Ovary (tissue), 9 donors: Measurements from ENCODE around the gene CD7. TPM values are rescaled to one million over a fixed set of nuclear protein-coding genes. Genes with fewer than 3 reads are reported as not detected.

Experiments used
- DNase-seq, 5 donors: peaks; one replicate each; pipeline ENCODE4 v3.0.0-alpha.2; 2019 to 2020
- H3K27ac ChIP-seq, 2 donors: fragments of 200-600 bp; one replicate each; pipeline versions ENCODE4 v1.5.1 to v1.8.0; 2019 to 2022
- H3K27me3 ChIP-seq: fragments of 200-600 bp; one replicate; pipeline ENCODE4 v1.8.0; 2022
- H3K36me3 ChIP-seq: fragments of 200-600 bp; sonication (generic); one replicate; pipeline ENCODE4 v1.5.1; 2019
- H3K4me1 ChIP-seq: one replicate; pipeline ENCODE4 v1.8.1; 2013; ENCODE audit warnings: mild to moderate bottlenecking, moderate library complexity; ENCODE audit not compliant: insufficient read depth
- H3K4me3 ChIP-seq: fragments of 200-600 bp; sonication (generic); one replicate; pipeline ENCODE4 v1.5.1; 2017
- H3K9me3 ChIP-seq, 2 donors: fragments of 200-600 bp in 1 of 2; sonication (generic) in 1 of 2; one replicate each; pipeline versions ENCODE4 v1.5.1 to v1.8.1; 2013 to 2019; ENCODE audit warnings: mild to moderate bottlenecking in 1 of 2, moderate library complexity in 1 of 2
- CTCF ChIP-seq, 3 donors: fragments of 450-650 bp in 2 of 3; fragments of 200-600 bp in 1 of 3; IDR thresholded peaks; one replicate each; pipeline versions ENCODE4 v1.5.1 to v1.8.0; 2016 to 2022; ENCODE audit warnings: antibody characterized with exemption in 3 of 3, mild to moderate bottlenecking in 1 of 3
- EP300 ChIP-seq: sonication (generic); formaldehyde crosslinking; IDR thresholded peaks from one replicate; pipeline ENCODE4 v1.6.1; 2017; ENCODE audit warnings: antibody characterized with exemption
- POLR2A ChIP-seq: fragments of 450-650 bp; IDR thresholded peaks from one replicate; pipeline ENCODE4 v1.6.1; 2017; ENCODE audit warnings: antibody characterized with exemption, mild to moderate bottlenecking, moderate library complexity
- WGBS, 3 donors: extraction: QIAGEN DNeasy Blood & Tissue Kit in 1 of 3; methylation state at CpG; one replicate each; pipeline versions ENCODE4 v1.1.5 to v1.1.7; 2013 to 2017; 5-methylcytosine and 5-hydroxymethylcytosine counted together
- intact Hi-C, 4 donors: fragments of 100-400 bp; cut with DNase I; formaldehyde crosslinking; loops; one replicate each; pipeline versions ENCODE4 v1.11.0 to v1.15.1; 2022 to 2023
- polyA plus RNA-seq, 2 donors: library from polyadenylated mRNA; stranded (reverse); fragments of 200-250 nt in 1 of 2; fragments of 350-450 nt in 1 of 2; fragmentation: Illumina TruSeq in 1 of 2; extraction: RNeasy Lipid Tissue Mini Kit (QIAGEN cat#74804) in 1 of 2; gene quantifications; one replicate each; pipeline ENCODE4 v1.2.3, GENCODE V29; 2013 to 2014
- total RNA-seq, 7 donors: library from RNA; depleted of rRNA in 2 of 7; stranded (reverse); fragments of >200 nt in 2 of 7; fragmentation: NEBNext Ultra II Directional in 3 of 7; extraction: Animal tissue kit (Norgen Biotek cat#: 25700) in 3 of 7; gene quantifications; one replicate each; pipeline versions ENCODE4 v1.1.0 to v1.2.4, GENCODE V29; 2016 to 2023
- donor health status: DM: no; HTN: no; CAD: no; lungs with moderate emphysema.
- donor health status: DM: no; HTN: no; CAD: no.
- donor health status: Bipolar disorder and iron deficiency.
- donor health status: DM: yes; HTN: yes; CAD: no.
- donor health status: DM: no; HTN: no; CAD: no.
- donor health status: DM: yes; HTN: yes; CAD: no.

CD7 gene
- total and polyA plus RNA-seq, 9 donors = 0.48 to 1.3 (median 1.1) TPM; not detected in 3

- 72 to 73% (median 73%) methylated on average over 22 of the region's 22 CpGs for WGBS, 3 donors
- TF ChIP-seq CTCF (IDR thresholded peaks at IDR 0.05) = no peak
- TF ChIP-seq EP300 = no peak
- TF ChIP-seq POLR2A = no peak
- Histone ChIP-seq H3K4me1 (no peaks in the 10 kb centered on the region), H3K9me3 (no peaks in the 10 kb centered on the region), H3K27me3 (no peaks in the 10 kb centered on the region), H3K27ac (no peak overlapping the region), H3K36me3 (no peaks in the 10 kb centered on the region), H3K4me3 (no peak overlapping the region)
- DNase-seq = no peak
- intact Hi-C loops = no loop called here
Observed at GRCh38 chr17:82281502-82282238, 35.7 kb downstream of the CD7 start.

GRCh38 chr17:82281076-82281475 is 36.3 kb downstream of the CD7 start:
- intact Hi-C loops = no loop called here
- no peak for TF ChIP-seq POLR2A
- TF ChIP-seq CTCF (IDR thresholded peaks at IDR 0.05) = no peak
- no peak for TF ChIP-seq EP300
- H3K27me3 ChIP-seq = no peaks in the 10 kb centered on the region
- no peaks in the 10 kb centered on the region for H3K4me1 ChIP-seq
- no peak overlapping the region for H3K4me3 ChIP-seq
- H3K9me3 ChIP-seq = no peaks in the 10 kb centered on the region
- no peak for DNase-seq
- WGBS, 3 donors = 57 to 70% (median 61%) methylated on average over 7 of the region's 7 CpGs
- H3K27ac ChIP-seq = no peak overlapping the region
- no peaks in the 10 kb centered on the region for H3K36me3 ChIP-seq

- DNase-seq = no peak
- Histone ChIP-seq H3K27me3 (no peaks in the 10 kb centered on the region), H3K4me1 (no peaks in the 10 kb centered on the region), H3K4me3 (no peak overlapping the region), H3K36me3 (no peaks in the 10 kb centered on the region), H3K27ac (no peak overlapping the region), H3K9me3 (no peaks in the 10 kb centered on the region)
- intact Hi-C loops = no loop called here
- WGBS, 3 donors = 86 to 91% (median 86%) methylated on average over 8 of the region's 8 CpGs
- no peak for TF ChIP-seq CTCF (IDR thresholded peaks at IDR 0.05)
- no peak for TF ChIP-seq POLR2A
- TF ChIP-seq EP300 = no peak
Observed at GRCh38 chr17:82280537-82280936, 36.9 kb downstream of the CD7 start.

- no peaks in the 10 kb centered on the region for H3K36me3 ChIP-seq
- H3K27ac ChIP-seq = no peak overlapping the region
- intact Hi-C loops = no loop called here
- no peaks in the 10 kb centered on the region for H3K9me3 ChIP-seq
- H3K27me3 ChIP-seq = no peaks in the 10 kb centered on the region
- no peak overlapping the region for H3K4me3 ChIP-seq
- DNase-seq = no peak
- no peaks in the 10 kb centered on the region for H3K4me1 ChIP-seq
- TF ChIP-seq CTCF (IDR thresholded peaks at IDR 0.05) = no peak
- no peak for TF ChIP-seq EP300
- no peak for TF ChIP-seq POLR2A
- WGBS, 3 donors = 72 to 81% (median 76%) methylated on average over 16 of the region's 16 CpGs
Observed at GRCh38 chr17:82278786-82279391, 38.5 kb downstream of the CD7 start.
